GM21367 (cell line): Measurements from ENCODE around the gene TREML4.
"Not testable (repeated sequence)": the region's sequence is repeated elsewhere in the genome, so short reads cannot be mapped to it uniquely, and the experiment has no call there.

Experiments
- ATAC-seq: cut with Tn5 transposase; IDR thresholded peaks from one replicate; pipeline ENCODE4 v1.9.1; 2021; ENCODE audit not compliant: unreplicated experiment

Gene TREML4

GRCh38 chr6:41204156-41204555 lies 24.0 kb upstream of the TREML4 start:
- ATAC-seq: no peak

- no peak for ATAC-seq
Observed at GRCh38 chr6:41208439-41209106, 19.6 kb upstream of the TREML4 start.

DNA sequence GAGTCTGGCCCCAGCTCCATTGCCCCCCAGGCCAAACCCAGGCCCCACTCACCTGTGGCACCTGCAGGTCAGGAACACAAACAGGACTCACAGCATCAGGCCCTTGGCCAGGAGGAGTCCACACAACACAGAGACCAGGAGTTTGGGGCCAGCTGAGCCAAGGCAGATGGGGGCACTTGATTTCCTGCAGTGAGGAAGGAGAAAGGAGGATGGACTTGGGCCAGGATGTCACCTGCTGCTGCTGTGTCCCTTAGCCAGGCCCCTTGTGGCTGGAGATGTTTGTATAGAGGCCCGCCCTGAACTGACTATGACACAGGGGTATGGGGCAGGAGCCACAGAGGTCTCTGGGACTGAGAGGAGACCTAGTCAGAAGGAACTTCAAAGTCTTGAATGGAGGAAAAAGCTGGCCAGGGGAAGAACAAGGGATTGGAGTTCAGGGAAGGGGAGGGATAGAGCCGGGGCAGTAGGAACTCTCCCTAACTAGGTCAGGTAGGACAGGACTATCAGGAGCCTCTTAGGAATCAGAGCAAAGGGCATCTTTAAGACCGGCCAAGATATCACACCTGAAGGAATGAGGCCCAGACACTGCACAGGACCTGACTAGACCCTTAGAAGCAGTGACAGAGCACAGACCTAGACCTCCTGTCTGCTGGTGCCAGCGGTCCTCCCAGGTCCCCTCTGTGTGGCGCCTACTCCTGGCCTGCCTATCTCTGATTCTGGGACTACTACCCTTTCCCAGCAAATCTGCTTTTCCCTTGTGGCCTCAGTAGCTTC lies 18.4 kb upstream of the TREML4 start:
- no peak for ATAC-seq

- ATAC-seq: no peak
Observed at GRCh38 chr6:41214559-41215238, 13.4 kb upstream of the TREML4 start.

GRCh38 chr6:41215777-41216176 lies 12.4 kb upstream of the TREML4 start:
- ATAC-seq: no peak

DNA sequence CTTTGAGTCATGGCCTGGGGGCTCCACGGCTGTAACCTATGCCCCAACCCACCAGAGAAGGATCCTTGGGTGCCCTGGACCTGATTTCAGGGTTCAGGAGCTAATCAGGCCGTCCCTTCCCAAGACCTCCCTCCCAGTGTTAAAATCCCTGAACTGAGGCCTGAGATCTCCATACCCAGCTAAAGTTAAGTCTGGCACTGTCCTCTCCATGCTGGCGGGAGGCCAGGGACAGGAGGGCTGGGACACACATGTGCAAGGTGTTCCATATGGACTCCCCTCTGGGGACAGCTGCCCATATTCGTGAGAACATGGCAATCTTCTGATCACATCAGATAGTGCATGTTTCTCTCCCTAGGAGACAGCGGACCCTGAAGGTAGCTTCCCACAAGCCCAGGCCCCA lies 11.5 kb upstream of the TREML4 start:
- no peak for ATAC-seq

GRCh38 chr6:41222045-41222444 lies 6.1 kb upstream of the TREML4 start:
- ATAC-seq: no peak

GRCh38 chr6:41222513-41222912 lies 5.6 kb upstream of the TREML4 start:
- no peak for ATAC-seq

- ATAC-seq: no peak
Observed at GRCh38 chr6:41224800-41225199, 3.3 kb upstream of the TREML4 start.

- no peak for ATAC-seq
Observed at GRCh38 chr6:41226752-41227151, 1.4 kb upstream of the TREML4 start.

GRCh38 chr6:41228616-41229015 lies 467 bp downstream of the TREML4 start:
- no peak for ATAC-seq

GRCh38 chr6:41229721-41230120 lies 1.6 kb downstream of the TREML4 start:
- no peak for ATAC-seq

DNA sequence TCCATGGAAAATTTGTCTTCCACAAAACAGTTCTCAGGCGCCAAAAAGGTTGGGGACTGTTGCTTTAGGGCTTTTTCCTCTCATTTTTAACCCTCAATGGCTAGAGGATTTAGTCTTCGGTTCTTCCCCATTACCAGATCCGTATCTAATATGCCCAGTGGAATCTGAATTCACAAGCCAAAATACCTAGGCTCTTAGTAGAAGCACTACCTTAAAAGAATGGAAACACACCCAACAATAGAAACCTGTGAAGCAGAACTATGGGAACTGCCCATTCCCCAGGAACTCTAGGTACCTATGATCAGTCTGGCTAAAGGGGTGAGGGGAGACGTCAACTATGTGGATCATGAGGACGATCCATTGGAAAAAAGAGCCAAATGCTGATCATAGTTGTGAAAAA lies 3.1 kb downstream of the TREML4 start:
- no peak for ATAC-seq

DNA sequence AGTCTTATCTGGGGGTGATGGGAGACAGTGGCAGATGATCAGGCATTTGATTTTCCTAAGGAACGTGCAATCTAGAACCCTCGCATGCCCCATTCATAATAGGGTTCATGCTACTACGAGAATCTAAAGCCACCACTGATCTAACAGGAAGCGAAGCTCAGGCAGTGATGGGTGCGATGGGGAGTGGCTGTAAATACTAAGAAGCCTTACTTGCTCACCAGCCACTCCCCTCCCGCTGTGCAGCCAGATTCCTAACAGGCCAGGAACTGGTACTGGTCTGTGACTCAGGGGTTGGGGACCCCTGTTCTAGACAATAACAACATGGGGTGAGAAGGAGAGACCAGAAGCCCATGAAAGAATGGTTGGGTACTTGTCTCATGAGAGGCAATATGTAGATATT lies 4.5 kb downstream of the TREML4 start:
- no peak for ATAC-seq

GRCh38 chr6:41236276-41236675 lies 8.1 kb downstream of the TREML4 start:
- ATAC-seq: no peak

DNA sequence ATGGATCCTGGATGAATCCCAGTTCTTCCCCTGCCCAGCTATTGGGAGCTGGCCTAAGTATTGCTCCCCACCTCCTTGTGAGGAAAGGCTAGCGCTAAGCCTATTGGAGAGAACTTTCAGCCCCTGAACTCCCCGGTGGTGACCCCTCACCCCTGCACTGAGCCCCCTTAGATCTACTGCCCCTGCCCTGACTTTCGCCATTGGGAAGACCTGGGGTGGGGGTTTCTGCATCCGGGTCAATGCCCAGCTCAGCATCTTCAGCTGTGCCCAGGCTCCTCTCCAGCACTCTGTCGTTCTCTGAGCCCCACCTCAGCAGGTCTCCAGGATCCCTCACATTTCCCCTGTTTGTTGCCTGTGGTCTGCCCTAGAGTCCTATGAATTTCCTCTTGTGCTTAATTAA lies 9.0 kb downstream of the TREML4 start:
- no peak for ATAC-seq

- ATAC-seq: no peak
Observed at GRCh38 chr6:41239467-41240159, 11.5 kb downstream of the TREML4 start.

DNA sequence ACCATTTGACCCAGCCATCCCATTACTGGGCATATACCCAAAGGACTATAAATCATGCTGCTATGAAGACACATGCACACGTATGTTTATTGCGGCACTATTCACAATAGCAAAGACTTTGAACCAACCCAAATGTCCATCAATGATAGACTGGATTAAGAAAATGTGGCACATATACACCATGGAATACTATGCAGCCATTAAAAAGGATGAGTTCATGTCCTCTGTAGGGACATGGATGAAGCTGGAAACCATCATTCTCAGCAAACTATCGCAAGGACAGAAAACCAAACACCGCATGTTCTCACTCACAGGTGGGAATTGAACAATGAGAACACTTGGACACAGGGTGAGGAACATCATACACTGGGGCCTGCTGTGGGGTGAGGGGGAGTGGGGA lies 18.4 kb downstream of the TREML4 start:
- not testable (repeated sequence) for ATAC-seq

GRCh38 chr6:41247288-41247865 lies 19.2 kb downstream of the TREML4 start:
- ATAC-seq: no peak

DNA sequence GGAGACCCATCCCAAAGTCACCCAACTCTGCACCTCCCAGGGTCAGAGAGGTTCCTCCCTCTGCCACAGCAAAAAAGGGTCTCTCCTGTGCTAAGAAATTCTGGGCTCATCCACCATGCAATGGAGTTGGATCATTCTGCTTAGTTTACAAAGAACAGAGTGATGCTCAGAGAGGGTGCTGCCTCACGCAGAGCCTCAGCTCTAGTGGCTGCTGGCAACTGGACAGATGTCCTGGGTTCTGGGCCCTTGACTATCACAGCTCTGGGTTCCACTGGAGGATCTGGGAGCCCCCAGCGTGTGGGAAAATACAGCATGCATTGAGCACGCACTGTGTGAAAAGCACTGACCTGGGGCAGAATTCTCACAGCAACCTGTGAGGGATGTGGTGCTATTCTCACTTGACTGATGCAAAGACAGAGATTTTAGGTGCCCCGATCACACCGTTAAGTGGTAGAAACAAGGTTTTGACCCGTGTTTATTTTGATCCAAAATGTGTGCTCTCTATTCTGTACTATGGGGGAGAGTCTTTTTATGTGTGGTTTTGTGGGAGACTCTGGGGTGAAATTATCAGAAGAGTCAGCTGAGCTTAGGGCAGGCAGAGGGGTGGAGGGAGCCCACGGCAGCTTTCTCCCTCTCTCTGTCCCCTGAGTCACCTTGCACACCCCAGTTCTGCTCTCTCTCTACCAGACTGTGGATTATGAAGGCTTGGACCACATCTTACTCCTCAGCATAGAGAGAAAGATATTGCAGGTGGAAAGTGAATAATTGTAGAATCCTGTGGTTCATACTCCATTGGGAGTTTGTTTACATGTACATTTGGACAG lies 19.9 kb downstream of the TREML4 start:
- ATAC-seq: no peak
